Mesendoderm (in vitro differentiated cells): Measurements from ENCODE around the gene NOBOX. TPM values are rescaled to one million over a fixed set of nuclear protein-coding genes. Genes with fewer than 3 reads are reported as not detected.
A peak's percentile ranks its signal among the peaks of the same experiment; 100 is the strongest.

ENCODE experiments used
- DNase-seq: peaks from one replicate; pipeline ENCODE4 v3.0.0; 2013
- H2AK5ac ChIP-seq: 2 replicates; pipeline ENCODE4 v1.6.1; 2013; ENCODE audit warnings: low read length, inconsistent platforms
- H2BK120ac ChIP-seq: 2 replicates; pipeline ENCODE4 v1.6.1; 2013; ENCODE audit warnings: low read depth, mild to moderate bottlenecking, low read length, moderate library complexity, mixed read lengths
- H2BK15ac ChIP-seq: replicated peaks from 2 replicates; pipeline ENCODE4 v1.6.1; 2013; ENCODE audit warnings: low read depth, mild to moderate bottlenecking, moderate library complexity
- H2BK5ac ChIP-seq: 2 replicates; pipeline ENCODE4 v1.6.1; 2013; ENCODE audit warnings: low read length, inconsistent platforms
- H3K18ac ChIP-seq: 2 replicates; pipeline ENCODE4 v1.6.1; 2013; ENCODE audit warnings: mild to moderate bottlenecking, low read length, mixed read lengths
- H3K23ac ChIP-seq: one replicate; pipeline ENCODE4 v1.6.1; 2013; ENCODE audit warnings: low read length
- H3K27ac ChIP-seq: 2 replicates; pipeline ENCODE4 v1.5.1; 2013; ENCODE audit warnings: low read depth, mild to moderate bottlenecking, inconsistent platforms, low read length, moderate library complexity
- H3K27me3 ChIP-seq: 2 replicates; pipeline ENCODE4 v1.6.1; 2013; ENCODE audit warnings: low read length, control low read depth, mild to moderate bottlenecking, inconsistent platforms; ENCODE audit not compliant: insufficient read depth, poor library complexity
- H3K36me3 ChIP-seq: 2 replicates; pipeline ENCODE4 v1.6.1; 2013; ENCODE audit warnings: low read length, inconsistent platforms; ENCODE audit not compliant: control insufficient read depth, insufficient read depth
- H3K4ac ChIP-seq: one replicate; pipeline ENCODE4 v1.6.1; 2013; ENCODE audit warnings: low read depth, mild to moderate bottlenecking, low read length, moderate library complexity
- H3K4me1 ChIP-seq: 2 replicates; pipeline ENCODE4 v1.6.1; 2013; ENCODE audit warnings: low read depth, low read length, inconsistent platforms; ENCODE audit not compliant: control insufficient read depth
- H3K4me2 ChIP-seq: 2 replicates; pipeline ENCODE4 v1.6.1; 2013; ENCODE audit warnings: low read length
- H3K4me3 ChIP-seq: 2 replicates; pipeline ENCODE4 v1.5.1; 2013; ENCODE audit warnings: mild to moderate bottlenecking, low read length
- H3K56ac ChIP-seq: one replicate; pipeline ENCODE4 v1.6.1; 2013; ENCODE audit warnings: low read length
- H3K79me1 ChIP-seq: 2 replicates; pipeline ENCODE4 v1.6.1; 2013; ENCODE audit warnings: low read length, inconsistent platforms
- H3K79me2 ChIP-seq: 2 replicates; pipeline ENCODE4 v1.6.1; 2013; ENCODE audit warnings: mild to moderate bottlenecking, low read length; ENCODE audit not compliant: control insufficient read depth, insufficient read depth
- H3K9ac ChIP-seq: 2 replicates; pipeline ENCODE4 v1.6.1; 2013; ENCODE audit warnings: low read length, inconsistent platforms
- H4K5ac ChIP-seq: one replicate; pipeline ENCODE4 v1.6.1; 2013; ENCODE audit warnings: low read length
- H4K8ac ChIP-seq: one replicate; pipeline ENCODE4 v1.6.1; 2013; ENCODE audit warnings: low read depth, mild to moderate bottlenecking, control low read depth, low read length, moderate library complexity
- WGBS: extraction: QIAGEN DNeasy Blood & Tissue Kit; methylation state at CpG from one replicate; pipeline ENCODE4 v1.1.7; 2013; ENCODE audit warnings: low lambda C conversion rate, missing lambda C conversion rate; ENCODE audit not compliant: insufficient coverage; ENCODE audit errors: extremely low coverage; 5-methylcytosine and 5-hydroxymethylcytosine counted together
- polyA plus RNA-seq, 2 experiments: library from polyadenylated mRNA; stranded (reverse); fragments of 200-250 nt; gene quantifications; one replicate each; pipeline ENCODE4 v1.2.3, GENCODE V29; 2013

The NOBOX gene
- 0.04 TPM for polyA plus RNA-seq (2013, experiment 1 of 2)
- not detected for polyA plus RNA-seq (2013, experiment 2 of 2)

DNA sequence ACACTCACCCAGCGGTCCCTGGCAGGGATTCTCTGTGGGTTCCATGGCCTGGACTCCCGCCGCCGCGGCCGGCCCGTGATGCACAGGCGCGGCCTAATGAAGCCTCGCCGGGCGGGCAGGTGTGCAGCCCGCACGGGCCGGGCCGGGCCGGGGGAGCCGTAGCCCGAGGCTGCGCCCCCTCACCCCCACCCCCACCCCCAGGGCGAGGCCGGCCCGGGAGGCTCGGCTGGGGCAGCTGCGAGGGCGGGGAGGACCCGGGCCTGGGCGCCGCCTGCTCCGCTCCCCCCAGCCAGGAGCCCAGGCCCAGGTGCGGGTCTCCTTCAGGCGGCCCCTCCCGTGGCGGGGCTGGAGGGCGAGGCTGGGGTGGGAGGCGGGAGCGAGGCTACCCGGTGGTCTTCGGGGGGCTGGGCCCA, at the start of gene NOBOX:
NOBOX (minus strand) TSS at position 45 of the 413 bp plus-strand sequence.
- H4K5ac ChIP-seq, result no peak within 1 kb of the TSS
- no peak within 1 kb of the TSS for H3K9ac ChIP-seq
- H2AK5ac ChIP-seq, result no peak within 1 kb of the TSS
- H3K4me3 ChIP-seq, result no peak within 1 kb of the TSS
- no peak within 1 kb of the TSS for H3K23ac ChIP-seq
- no peak within 1 kb of the TSS for H4K8ac ChIP-seq
- H3K27ac ChIP-seq, result no peak within 1 kb of the TSS
- H3K79me1 ChIP-seq, result no peaks in the 10 kb centered on the region
- H2BK120ac ChIP-seq, result no peak within 1 kb of the TSS
- no peak within 1 kb of the TSS for H2BK15ac ChIP-seq
- no CpG with 5 or more reads among the region's 39 CpGs for WGBS
- no peak within 1 kb of the TSS for H3K18ac ChIP-seq
- H3K56ac ChIP-seq, result no peak within 1 kb of the TSS
- H2BK5ac ChIP-seq, result no peak within 1 kb of the TSS
- H3K79me2 ChIP-seq, result no peaks in the 10 kb centered on the region
- no peak within 1 kb of the TSS for H3K4me2 ChIP-seq
- no peak for DNase-seq
- H3K27me3 ChIP-seq, result no peaks in the 10 kb centered on the region
- no peaks in the 10 kb centered on the region for H3K4me1 ChIP-seq
- H3K36me3 ChIP-seq, result no peaks in the 10 kb centered on the region
- no peak within 1 kb of the TSS for H3K4ac ChIP-seq

DNA sequence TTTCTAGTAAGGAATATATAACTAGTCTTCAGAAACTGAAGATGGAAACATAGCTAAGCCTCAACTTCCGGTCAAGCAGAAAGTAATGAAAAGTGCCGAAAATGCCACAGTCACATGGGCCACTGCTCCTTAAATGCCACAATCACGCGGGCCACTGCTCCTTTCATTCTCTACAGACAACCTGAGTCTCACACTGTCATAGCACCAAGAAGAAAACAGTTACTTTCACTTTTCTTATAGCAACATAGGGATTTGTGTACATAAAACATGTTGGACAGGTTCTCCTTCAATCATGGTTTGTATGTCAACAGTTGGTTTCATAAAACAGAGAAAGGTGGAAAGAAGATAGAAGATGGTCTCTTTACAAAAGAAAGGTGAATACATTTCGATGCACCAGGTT, 48.6 kb upstream of the NOBOX start:
- no peak overlapping the region for H3K18ac ChIP-seq

DNA sequence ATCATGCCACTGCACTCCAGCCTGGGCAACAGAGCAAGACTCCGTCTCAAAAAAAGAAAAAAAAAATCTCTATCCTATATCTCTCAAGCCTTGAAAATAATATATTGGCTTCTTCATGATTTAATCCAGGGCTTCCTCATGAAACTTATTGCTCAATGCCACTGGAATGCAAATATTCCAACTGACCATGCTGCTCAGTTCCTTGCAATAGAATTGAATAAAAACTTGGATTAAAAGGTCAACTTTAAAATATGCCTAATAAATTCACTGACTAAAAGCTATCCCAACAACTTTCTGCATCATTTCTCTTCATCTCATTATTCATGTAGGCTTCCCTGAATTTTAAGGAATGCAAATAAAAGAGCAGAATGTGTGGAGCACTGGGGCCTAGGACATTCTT, 42.1 kb upstream of the NOBOX start:
- Histone ChIP-seq H3K27ac (no peak overlapping the region), H3K4me1 (no peaks in the 10 kb centered on the region), H3K23ac (no peak overlapping the region), H4K5ac (no peak overlapping the region), H3K9ac (no peak overlapping the region), H3K4me2 (no peak overlapping the region), H3K27me3 (no peaks in the 10 kb centered on the region), H3K4ac (no peak overlapping the region), H3K36me3 (no peaks in the 10 kb centered on the region), H4K8ac (no peak overlapping the region), H2BK120ac (no peak overlapping the region), H2BK5ac (no peak overlapping the region), H3K56ac (no peak overlapping the region), H3K4me3 (no peak overlapping the region), H2BK15ac (no peak overlapping the region), H2AK5ac (no peak overlapping the region), H3K18ac (no peak overlapping the region), H3K79me1 (no peaks in the 10 kb centered on the region), H3K79me2 (no peaks in the 10 kb centered on the region)
- WGBS, result no CpG with 5 or more reads among the region's 1 CpG
- no peak for DNase-seq

More for the DNA sequence above, 48.6 kb upstream of the NOBOX start:
- no peak overlapping the region for H3K23ac ChIP-seq
- no CpG with 5 or more reads among the region's 5 CpGs for WGBS
- H2AK5ac ChIP-seq, result no peak overlapping the region
- DNase-seq, result no peak
- no peak overlapping the region for H3K4ac ChIP-seq
- no peaks in the 10 kb centered on the region for H3K79me2 ChIP-seq
- no peaks in the 10 kb centered on the region for H3K27me3 ChIP-seq
- H3K4me2 ChIP-seq, result no peak overlapping the region
- no peaks in the 10 kb centered on the region for H3K4me1 ChIP-seq
- no peak overlapping the region for H3K56ac ChIP-seq
- H4K5ac ChIP-seq, result no peak overlapping the region
- no peak overlapping the region for H4K8ac ChIP-seq
- H3K27ac ChIP-seq, result no peak overlapping the region
- H3K9ac ChIP-seq, result no peak overlapping the region
- H3K4me3 ChIP-seq, result no peak overlapping the region
- no peak overlapping the region for H2BK120ac ChIP-seq
- H3K36me3 ChIP-seq, result no peaks in the 10 kb centered on the region
- H2BK5ac ChIP-seq, result no peak overlapping the region
- H3K79me1 ChIP-seq, result no peaks in the 10 kb centered on the region
- H2BK15ac ChIP-seq, result no peak overlapping the region

DNA sequence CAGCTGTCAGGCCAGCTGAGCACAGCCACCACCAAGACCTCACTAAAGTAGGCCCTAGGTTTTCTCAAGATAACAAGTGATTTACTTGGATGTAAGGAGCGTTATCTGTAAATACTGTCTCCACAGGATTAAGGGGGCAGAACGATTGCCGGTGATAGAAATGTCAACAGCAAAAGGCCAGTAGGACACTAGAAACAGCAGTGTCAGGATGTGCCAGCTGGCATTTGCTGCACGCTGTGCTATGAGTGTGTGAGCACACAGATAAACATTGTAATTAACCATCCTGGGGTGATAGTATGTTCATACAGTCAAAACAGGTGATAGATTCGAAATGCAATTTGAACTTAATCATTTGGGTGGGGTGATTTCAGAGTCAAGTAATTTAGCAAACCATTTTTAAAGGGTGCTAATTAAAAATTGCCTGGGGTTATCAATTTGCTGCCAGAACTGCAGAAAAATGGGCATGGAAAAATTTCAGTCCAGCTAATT, 36.3 kb upstream of the NOBOX start:
- H3K56ac ChIP-seq, result no peak overlapping the region
- H2BK120ac ChIP-seq, result no peak overlapping the region
- WGBS, result no CpG with 5 or more reads among the region's 5 CpGs
- no peak overlapping the region for H2AK5ac ChIP-seq
- H2BK5ac ChIP-seq, result no peak overlapping the region
- no peak overlapping the region for H3K4me2 ChIP-seq
- H4K5ac ChIP-seq, result no peak overlapping the region
- no peak overlapping the region for H4K8ac ChIP-seq
- no peak overlapping the region for H3K23ac ChIP-seq
- H3K4me1 ChIP-seq, result no peaks in the 10 kb centered on the region
- H3K79me1 ChIP-seq, result no peaks in the 10 kb centered on the region
- no peak overlapping the region for H3K18ac ChIP-seq
- H3K9ac ChIP-seq, result no peak overlapping the region
- no peaks in the 10 kb centered on the region for H3K36me3 ChIP-seq
- H3K27ac ChIP-seq, result no peak overlapping the region
- H3K4me3 ChIP-seq, result no peak overlapping the region
- DNase-seq, result peak; percentile 41
- H3K27me3 ChIP-seq, result no peaks in the 10 kb centered on the region
- H3K79me2 ChIP-seq, result no peaks in the 10 kb centered on the region
- no peak overlapping the region for H2BK15ac ChIP-seq
- no peak overlapping the region for H3K4ac ChIP-seq

DNA sequence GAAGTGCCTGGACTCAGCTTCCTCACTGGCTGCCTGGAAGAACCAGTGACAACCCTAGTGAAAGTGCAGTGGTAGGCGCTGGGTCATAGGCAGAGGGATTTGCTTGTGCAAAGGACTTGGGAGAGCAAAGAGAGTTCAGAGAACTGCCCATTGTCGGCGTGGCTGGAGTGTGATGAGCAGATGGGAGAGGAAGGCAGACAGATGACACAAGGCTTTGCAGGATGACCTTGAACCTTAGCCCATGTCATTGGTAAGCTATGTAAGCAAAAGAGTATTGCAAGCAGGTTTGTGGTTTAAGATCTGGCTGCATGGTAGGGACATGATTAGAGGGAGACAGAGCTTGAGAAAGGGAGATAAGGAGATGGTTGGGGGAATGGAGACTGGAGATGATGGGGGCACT, 35.3 kb upstream of the NOBOX start:
- no peaks in the 10 kb centered on the region for H3K4me1 ChIP-seq
- no peaks in the 10 kb centered on the region for H3K27me3 ChIP-seq
- H2BK15ac ChIP-seq, result no peak overlapping the region
- H3K56ac ChIP-seq, result no peak overlapping the region
- WGBS, result no CpG with 5 or more reads among the region's 3 CpGs
- H2BK5ac ChIP-seq, result no peak overlapping the region
- H4K8ac ChIP-seq, result no peak overlapping the region
- no peak overlapping the region for H3K18ac ChIP-seq
- H2AK5ac ChIP-seq, result no peak overlapping the region
- H4K5ac ChIP-seq, result no peak overlapping the region
- H2BK120ac ChIP-seq, result no peak overlapping the region
- no peak overlapping the region for H3K23ac ChIP-seq
- H3K79me2 ChIP-seq, result no peaks in the 10 kb centered on the region
- no peak overlapping the region for H3K4ac ChIP-seq
- no peak overlapping the region for H3K9ac ChIP-seq
- H3K36me3 ChIP-seq, result no peaks in the 10 kb centered on the region
- no peak overlapping the region for H3K4me2 ChIP-seq
- no peak for DNase-seq
- no peaks in the 10 kb centered on the region for H3K79me1 ChIP-seq
- H3K4me3 ChIP-seq, result no peak overlapping the region
- no peak overlapping the region for H3K27ac ChIP-seq
